Ascending aorta (tissue), 2 donors: ENCODE data around the gene ANXA8. TPM values are rescaled to one million over a fixed set of nuclear protein-coding genes. Genes with fewer than 3 reads are reported as not detected.

ENCODE experiments used
- DNase-seq, 2 donors: peaks; one replicate each; pipeline ENCODE4 v3.0.0-alpha.2; 2019; ENCODE audit warnings: low spot score in 2 of 2
- H3K27ac ChIP-seq, 2 donors: fragments of 200-600 bp; sonication (generic); one replicate each; pipeline ENCODE4 v1.5.1; 2016 to 2017; ENCODE audit warnings: mild to moderate bottlenecking in 1 of 2
- H3K27me3 ChIP-seq: fragments of 200-600 bp; sonication (generic); one replicate; pipeline ENCODE4 v1.5.1; 2017
- H3K36me3 ChIP-seq, 2 donors: fragments of 200-600 bp; sonication (generic); one replicate each; pipeline ENCODE4 v1.5.1; 2016
- H3K4me1 ChIP-seq, 2 donors: fragments of 200-600 bp; sonication (generic); one replicate each; pipeline ENCODE4 v1.5.1; 2016 to 2017; ENCODE audit warnings: mild to moderate bottlenecking in 1 of 2
- H3K4me3 ChIP-seq, 2 donors: fragments of 200-600 bp; sonication (generic); one replicate each; pipeline ENCODE4 v1.5.1; 2016 to 2017; ENCODE audit warnings: mild to moderate bottlenecking in 1 of 2
- H3K9me3 ChIP-seq, 2 donors: fragments of 200-600 bp; sonication (generic); one replicate each; pipeline ENCODE4 v1.5.1; 2016
- intact Hi-C: fragments of 100-400 bp; cut with DNase I; formaldehyde crosslinking; loops from one replicate; pipeline ENCODE4 v1.15.1; 2023
- total RNA-seq: library from RNA; depleted of rRNA; stranded (reverse); fragments of >200 nt; gene quantifications from one replicate; pipeline ENCODE4 v1.1.0, GENCODE V29; 2016
- TF ChIP-seq, protein P1 (sequence below), 3 experiments: fragments of 200-600 bp in 2 of 3; fragments of 450-650 bp in 1 of 3; sonication (generic) in 2 of 3; IDR thresholded peaks; one replicate each; pipeline ENCODE4 v1.5.1; 2016 to 2019; ENCODE audit warnings: antibody characterized with exemption in 3 of 3, mild to moderate bottlenecking in 1 of 3, moderate library complexity in 1 of 3

The ANXA8 gene
- total RNA-seq, 1 donor from 2014 or later, result not detected

DNA sequence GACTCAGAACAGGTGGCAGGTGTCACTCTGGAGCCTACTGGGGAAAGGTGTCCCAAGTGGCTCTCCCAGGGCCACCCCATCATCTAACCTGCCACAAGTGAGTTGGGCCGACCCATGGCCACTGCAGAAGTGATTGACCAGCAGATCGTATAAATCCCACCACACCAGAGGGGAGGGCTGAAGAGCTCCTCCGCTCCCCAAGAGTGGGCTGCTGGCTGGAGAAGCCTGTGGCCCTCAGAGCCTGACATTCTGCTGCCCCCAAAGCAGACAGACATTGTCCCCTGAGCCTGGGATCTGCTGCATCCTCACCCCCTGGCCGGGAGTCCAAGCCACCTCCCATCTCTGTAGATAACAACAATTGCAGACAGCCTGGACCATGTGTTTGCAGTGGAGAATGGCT lies 36.7 kb downstream of the ANXA8 start:
- Histone ChIP-seq H3K4me3 (no peak overlapping the region), H3K27ac (no peak overlapping the region), H3K9me3 (peaks cover 7 to 9% of the 10 kb centered on the region in 2 donors), H3K36me3 (no peaks in the 10 kb centered on the region), H3K4me1 (no peaks in the 10 kb centered on the region), H3K27me3 (no peaks in the 10 kb centered on the region)
- no peak for DNase-seq
- intact Hi-C loops, result no loop called here
- TF ChIP-seq, protein P1, sequence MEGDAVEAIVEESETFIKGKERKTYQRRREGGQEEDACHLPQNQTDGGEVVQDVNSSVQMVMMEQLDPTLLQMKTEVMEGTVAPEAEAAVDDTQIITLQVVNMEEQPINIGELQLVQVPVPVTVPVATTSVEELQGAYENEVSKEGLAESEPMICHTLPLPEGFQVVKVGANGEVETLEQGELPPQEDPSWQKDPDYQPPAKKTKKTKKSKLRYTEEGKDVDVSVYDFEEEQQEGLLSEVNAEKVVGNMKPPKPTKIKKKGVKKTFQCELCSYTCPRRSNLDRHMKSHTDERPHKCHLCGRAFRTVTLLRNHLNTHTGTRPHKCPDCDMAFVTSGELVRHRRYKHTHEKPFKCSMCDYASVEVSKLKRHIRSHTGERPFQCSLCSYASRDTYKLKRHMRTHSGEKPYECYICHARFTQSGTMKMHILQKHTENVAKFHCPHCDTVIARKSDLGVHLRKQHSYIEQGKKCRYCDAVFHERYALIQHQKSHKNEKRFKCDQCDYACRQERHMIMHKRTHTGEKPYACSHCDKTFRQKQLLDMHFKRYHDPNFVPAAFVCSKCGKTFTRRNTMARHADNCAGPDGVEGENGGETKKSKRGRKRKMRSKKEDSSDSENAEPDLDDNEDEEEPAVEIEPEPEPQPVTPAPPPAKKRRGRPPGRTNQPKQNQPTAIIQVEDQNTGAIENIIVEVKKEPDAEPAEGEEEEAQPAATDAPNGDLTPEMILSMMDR (IDR thresholded peaks at IDR 0.05), result no peak

DNA sequence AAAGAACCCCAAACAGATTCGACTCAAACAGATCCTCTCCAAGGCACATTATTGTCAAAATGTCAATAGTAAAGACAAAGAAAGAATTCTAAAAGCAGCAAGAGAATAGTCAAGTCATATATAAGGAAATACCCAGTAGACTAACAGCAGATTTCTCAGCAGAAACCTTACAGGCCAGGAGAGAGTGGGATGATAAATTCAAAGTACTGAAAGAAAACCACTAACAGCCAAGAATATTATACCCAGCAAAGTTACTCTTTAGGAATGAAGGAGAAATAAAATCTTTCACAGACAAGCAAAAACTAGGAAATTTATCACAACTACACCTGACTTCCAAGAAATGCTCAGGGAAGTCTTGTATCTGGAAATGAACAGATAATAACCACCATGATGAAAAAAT lies 38.2 kb downstream of the ANXA8 start:
- TF ChIP-seq, protein P1 (IDR thresholded peaks at IDR 0.05), result no peak
- H3K9me3 ChIP-seq, result peaks cover 7 to 9% of the 10 kb centered on the region in 2 donors
- no peaks in the 10 kb centered on the region for H3K27me3 ChIP-seq
- H3K4me3 ChIP-seq, result no peak overlapping the region
- intact Hi-C loops, result no loop called here
- DNase-seq, result no peak
- no peaks in the 10 kb centered on the region for H3K36me3 ChIP-seq
- no peak overlapping the region for H3K27ac ChIP-seq
- no peaks in the 10 kb centered on the region for H3K4me1 ChIP-seq

DNA sequence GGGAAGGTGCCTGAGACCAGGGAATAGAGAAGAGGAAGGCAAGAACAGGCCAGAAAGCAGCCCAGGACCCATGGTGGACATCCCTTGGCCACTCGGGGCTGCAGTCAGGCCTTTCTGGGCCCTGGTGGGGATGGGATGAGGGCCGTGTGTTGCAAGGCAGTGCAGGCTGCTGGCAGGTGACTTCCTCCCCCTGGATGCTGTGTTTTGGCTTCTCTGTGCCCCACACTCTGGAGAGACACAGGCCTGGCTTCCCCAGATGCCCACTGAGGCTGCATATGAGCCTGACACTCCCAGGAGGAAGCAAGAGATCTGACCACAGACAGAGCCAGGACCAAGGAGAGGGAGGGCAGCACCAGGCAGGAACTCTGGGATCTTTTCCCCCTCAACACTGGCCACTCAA lies 39.9 kb downstream of the ANXA8 start:
- Histone ChIP-seq H3K9me3 (peaks cover 7 to 9% of the 10 kb centered on the region in 2 donors), H3K4me3 (no peak overlapping the region), H3K27ac (no peak overlapping the region), H3K36me3 (no peaks in the 10 kb centered on the region), H3K4me1 (no peaks in the 10 kb centered on the region), H3K27me3 (no peaks in the 10 kb centered on the region)
- TF ChIP-seq, protein P1 (IDR thresholded peaks at IDR 0.05), result no peak
- intact Hi-C loops, result no loop called here
- DNase-seq, result no peak

DNA sequence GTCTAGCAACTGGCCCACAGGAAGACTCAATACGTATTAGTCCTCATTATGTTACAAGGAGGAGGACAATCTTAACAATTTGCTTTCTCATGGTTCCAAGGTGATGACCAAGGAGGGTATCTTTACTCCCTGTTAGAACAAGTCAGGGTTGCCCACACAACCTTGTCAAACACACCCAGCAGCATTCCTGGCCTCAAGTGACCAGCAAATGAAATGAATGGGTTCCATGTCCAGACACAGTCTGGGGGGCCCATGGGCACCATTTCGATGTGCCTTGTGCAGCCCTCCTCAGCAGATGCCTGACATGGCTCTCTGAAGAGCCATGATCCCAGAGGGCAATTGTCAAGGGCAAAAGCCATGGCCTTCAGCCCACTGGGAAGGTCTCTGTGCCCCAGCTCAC lies 40.8 kb downstream of the ANXA8 start:
- no peaks in the 10 kb centered on the region for H3K4me1 ChIP-seq
- H3K27me3 ChIP-seq, result no peaks in the 10 kb centered on the region
- no peak overlapping the region for H3K27ac ChIP-seq
- peaks cover 7 to 9% of the 10 kb centered on the region in 2 donors for H3K9me3 ChIP-seq
- TF ChIP-seq, protein P1 (IDR thresholded peaks at IDR 0.05), result no peak
- H3K36me3 ChIP-seq, result no peaks in the 10 kb centered on the region
- no peak overlapping the region for H3K4me3 ChIP-seq
- DNase-seq, result no peak
- intact Hi-C loops, result no loop called here

DNA sequence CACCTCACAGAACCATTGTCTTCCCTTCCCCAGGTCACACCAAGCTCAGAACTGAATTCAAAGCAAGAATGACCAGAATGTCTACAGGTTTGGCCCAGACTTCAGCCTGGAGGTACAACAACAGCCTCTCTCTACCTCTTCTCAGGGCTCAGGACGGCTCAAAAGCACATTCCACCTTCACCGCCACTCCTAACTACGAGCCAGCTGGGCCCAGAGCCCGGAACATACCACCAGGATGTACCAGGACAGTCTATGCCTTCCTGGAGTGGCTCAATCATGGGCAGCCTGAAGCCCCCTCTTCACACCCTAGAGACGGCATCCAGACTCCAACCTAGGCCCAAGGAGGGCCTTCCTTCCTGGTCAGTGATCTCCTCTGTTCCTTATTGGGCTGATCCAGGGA lies 41.6 kb downstream of the ANXA8 start:
- H3K36me3 ChIP-seq, result no peaks in the 10 kb centered on the region
- H3K4me1 ChIP-seq, result no peaks in the 10 kb centered on the region
- no peak for DNase-seq
- H3K27me3 ChIP-seq, result no peaks in the 10 kb centered on the region
- H3K27ac ChIP-seq, result no peak overlapping the region
- peaks cover 9% of the 10 kb centered on the region in 2 donors for H3K9me3 ChIP-seq
- intact Hi-C loops, result no loop called here
- H3K4me3 ChIP-seq, result no peak overlapping the region
- TF ChIP-seq, protein P1 (IDR thresholded peaks at IDR 0.05), result no peak

DNA sequence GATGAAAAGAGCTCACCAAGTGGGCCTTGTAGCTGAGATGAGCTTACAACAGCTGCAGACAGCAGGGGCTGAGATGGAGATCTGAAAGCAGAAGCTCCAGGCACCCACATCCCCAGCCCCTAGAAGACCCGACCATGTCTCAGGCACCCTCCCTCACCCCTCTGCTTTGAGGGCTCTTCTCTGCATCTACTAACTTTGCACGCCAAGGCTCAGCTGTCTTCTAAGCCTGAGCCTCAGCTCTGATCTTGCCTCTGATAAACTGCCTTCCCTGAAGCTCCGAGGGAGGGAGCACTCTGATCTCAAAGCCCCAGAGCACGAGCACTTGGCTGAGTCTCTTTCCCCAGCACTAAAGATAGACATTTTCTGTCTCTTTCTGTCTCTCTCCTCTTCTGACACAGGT lies 42.0 kb downstream of the ANXA8 start:
- Histone ChIP-seq H3K4me1 (no peaks in the 10 kb centered on the region), H3K9me3 (peaks cover 9 to 13% of the 10 kb centered on the region in 2 donors)

More for the DNA sequence above, 42.0 kb downstream of the ANXA8 start:
- Histone ChIP-seq H3K27me3 (no peaks in the 10 kb centered on the region), H3K36me3 (no peaks in the 10 kb centered on the region), H3K27ac (no peak overlapping the region), H3K4me3 (no peak overlapping the region)
- no peak for DNase-seq
- TF ChIP-seq, protein P1 (IDR thresholded peaks at IDR 0.05), result no peak
- intact Hi-C loops, result no loop called here
